ACC112 (cell line): Measurements from ENCODE around the gene DLL4.

ENCODE experiments used
- H2AFZ ChIP-seq: fragments of 200-600 bp; sonication (generic); one replicate; pipeline ENCODE4 v1.6.0; 2017; ENCODE audit warnings: antibody characterized with exemption, low read length; ENCODE audit not compliant: unreplicated experiment
- H3K27ac ChIP-seq: fragments of 200-600 bp; sonication (generic); 2 replicates; pipeline ENCODE4 v1.5.1; 2014; ENCODE audit warnings: low read depth, mild to moderate bottlenecking, antibody characterized with exemption, low read length, moderate library complexity
- H3K27me3 ChIP-seq: fragments of 200-600 bp; sonication (generic); 2 replicates; pipeline ENCODE4 v1.6.1; 2014; ENCODE audit warnings: mild to moderate bottlenecking, antibody characterized with exemption, low read length, moderate library complexity, mixed read lengths; ENCODE audit not compliant: insufficient read depth
- H3K36me3 ChIP-seq: fragments of 200-600 bp; sonication (generic); 2 replicates; pipeline ENCODE4 v1.6.1; 2016; ENCODE audit warnings: mild to moderate bottlenecking, antibody characterized with exemption, low read length, moderate library complexity, mixed read lengths; ENCODE audit not compliant: insufficient read depth
- H3K4me1 ChIP-seq: fragments of 200-600 bp; sonication (generic); one replicate; pipeline ENCODE4 v1.6.1; 2016; ENCODE audit warnings: low read length, mixed read lengths; ENCODE audit not compliant: insufficient read depth, unreplicated experiment, control insufficient read depth
- H3K4me3 ChIP-seq: fragments of 200-600 bp; sonication (generic); 2 replicates; pipeline ENCODE4 v1.5.1; 2014; ENCODE audit warnings: mild to moderate bottlenecking, low read depth, low read length
- H3K79me2 ChIP-seq: fragments of 200-600 bp; sonication (generic); one replicate; pipeline ENCODE4 v1.6.0; 2016; ENCODE audit warnings: low read length; ENCODE audit not compliant: control insufficient read depth, unreplicated experiment, insufficient read depth

Gene DLL4

GRCh38 chr15:40894681-40895448 is 34.3 kb upstream of the DLL4 start:
- H3K27me3 ChIP-seq, result no peaks in the 10 kb centered on the region
- peak overlapping the region; percentile 98 for H3K4me3 ChIP-seq
- H3K4me1 ChIP-seq, result peaks cover 8% of the 10 kb centered on the region
- H3K79me2 ChIP-seq, result peaks cover 28% of the 10 kb centered on the region
- no peaks in the 10 kb centered on the region for H3K36me3 ChIP-seq
- peak overlapping the region; percentile 90 for H3K27ac ChIP-seq
- peak overlapping the region; percentile 97 for H2AFZ ChIP-seq

- H3K79me2 ChIP-seq, result peaks cover 39% of the 10 kb centered on the region
- peaks cover 8% of the 10 kb centered on the region; the same call in 1 of the 2 replicates for H3K36me3 ChIP-seq
- no peaks in the 10 kb centered on the region for H3K27me3 ChIP-seq
- no peak overlapping the region for H3K27ac ChIP-seq
- H3K4me1 ChIP-seq, result peaks cover 15% of the 10 kb centered on the region
- no peak overlapping the region for H3K4me3 ChIP-seq
- no peak overlapping the region for H2AFZ ChIP-seq
Observed at GRCh38 chr15:40899536-40900207, 29.5 kb upstream of the DLL4 start.

GRCh38 chr15:40900256-40901052 is 28.7 kb upstream of the DLL4 start:
- Histone ChIP-seq H3K27ac (no peak overlapping the region), H3K27me3 (no peaks in the 10 kb centered on the region), H2AFZ (no peak overlapping the region), H3K4me3 (no peak overlapping the region), H3K79me2 (peaks cover 32% of the 10 kb centered on the region), H3K4me1 (peaks cover 14% of the 10 kb centered on the region), H3K36me3 (peaks cover 10% of the 10 kb centered on the region; the same call in 1 of the 2 replicates)

- no peak overlapping the region for H2AFZ ChIP-seq
- H3K27me3 ChIP-seq, result no peaks in the 10 kb centered on the region
- H3K36me3 ChIP-seq, result peaks cover 10% of the 10 kb centered on the region; the same call in 1 of the 2 replicates
- peaks cover 26% of the 10 kb centered on the region for H3K79me2 ChIP-seq
- no peak overlapping the region for H3K4me3 ChIP-seq
- peaks cover 14% of the 10 kb centered on the region for H3K4me1 ChIP-seq
- no peak overlapping the region for H3K27ac ChIP-seq
Observed at GRCh38 chr15:40901053-40901443, 28.1 kb upstream of the DLL4 start.

- H3K79me2 ChIP-seq, result peaks cover 23% of the 10 kb centered on the region
- H3K36me3 ChIP-seq, result peaks cover 10% of the 10 kb centered on the region; the same call in 1 of the 2 replicates
- H3K27ac ChIP-seq, result no peak overlapping the region
- H3K4me3 ChIP-seq, result no peak overlapping the region
- no peaks in the 10 kb centered on the region for H3K27me3 ChIP-seq
- H3K4me1 ChIP-seq, result peaks cover 28% of the 10 kb centered on the region
- no peak overlapping the region for H2AFZ ChIP-seq
Observed at GRCh38 chr15:40902605-40903561, 26.3 kb upstream of the DLL4 start.

GRCh38 chr15:40904552-40905201 is 24.5 kb upstream of the DLL4 start:
- Histone ChIP-seq H3K4me3 (no peak overlapping the region), H3K27me3 (no peaks in the 10 kb centered on the region), H3K4me1 (peaks cover 31% of the 10 kb centered on the region), H3K79me2 (peaks cover 15% of the 10 kb centered on the region), H3K36me3 (peaks cover 10% of the 10 kb centered on the region; the same call in 1 of the 2 replicates), H3K27ac (no peak overlapping the region), H2AFZ (no peak overlapping the region)

GRCh38 chr15:40906091-40906990 is 22.8 kb upstream of the DLL4 start:
- H3K27ac ChIP-seq, result peak overlapping the region; percentile 73
- peaks cover 2% of the 10 kb centered on the region for H3K79me2 ChIP-seq
- no peaks in the 10 kb centered on the region for H3K27me3 ChIP-seq
- peak overlapping the region; percentile 70 for H3K4me3 ChIP-seq
- H3K36me3 ChIP-seq, result peaks cover 10% of the 10 kb centered on the region; the same call in 1 of the 2 replicates
- H2AFZ ChIP-seq, result no peak overlapping the region
- H3K4me1 ChIP-seq, result peaks cover 40% of the 10 kb centered on the region

- Histone ChIP-seq H3K36me3 (peaks cover 10% of the 10 kb centered on the region; the same call in 1 of the 2 replicates), H3K27me3 (no peaks in the 10 kb centered on the region), H3K27ac (peak overlapping the region; percentile 73), H3K4me3 (peak overlapping the region; percentile 70), H3K79me2 (no peaks in the 10 kb centered on the region), H3K4me1 (peaks cover 40% of the 10 kb centered on the region), H2AFZ (no peak overlapping the region)
Observed at GRCh38 chr15:40906991-40907802, 21.9 kb upstream of the DLL4 start.
